Measurements from ENCODE around the gene NALCN. TPM values are rescaled to one million over a fixed set of nuclear protein-coding genes. Genes with fewer than 3 reads are reported as not detected.

Gene NALCN
- total and polyA plus RNA-seq, 2 of the 8 experiments (the other 6 are each of a cell fraction or from before 2014, with no cell fraction given) = 0.26 to 0.54 TPM

DNA sequence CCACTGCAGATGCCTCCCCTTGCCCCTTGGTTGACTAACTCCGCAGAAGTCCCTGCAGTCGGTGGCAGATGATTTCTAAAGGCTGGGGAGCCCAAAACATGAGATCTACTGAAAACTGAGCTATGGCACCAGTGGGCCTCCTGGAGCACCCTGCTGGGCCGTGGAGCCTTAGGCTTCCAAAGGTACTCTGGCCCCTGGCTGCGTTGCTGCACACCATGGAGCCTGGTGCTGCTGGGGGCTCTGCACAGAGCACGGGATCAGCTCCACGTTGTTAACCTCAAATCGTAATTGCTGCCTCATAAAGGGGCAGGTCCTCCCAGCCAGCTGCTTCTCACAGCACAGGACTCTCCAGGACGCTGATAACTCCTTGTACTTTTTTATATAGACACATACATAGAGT, 357.5 kb downstream of the NALCN start (continued):
- TF ChIP-seq CHD7 (IDR thresholded peaks at IDR 0.05; ENCODE audit: insufficient replicate concordance, low read length) (no peak), KDM4A (IDR thresholded peaks at IDR 0.05; ENCODE audit: low read depth, low read length, severe bottlenecking) (no peak), GABPA (IDR thresholded peaks at IDR 0.05; ENCODE audit: borderline replicate concordance, insufficient read depth, low read length) (no peak), SP1 (IDR thresholded peaks at IDR 0.05; ENCODE audit: low read depth, low read length) (no peak), ASH2L (IDR thresholded peaks at IDR 0.05; ENCODE audit: low read length) (no peak), SRF (IDR thresholded peaks at IDR 0.05; ENCODE audit: low read depth, low read length) (no peak), KDM5A (IDR thresholded peaks at IDR 0.05; ENCODE audit: low read length) (no peak), ATF3 (IDR thresholded peaks at IDR 0.05; ENCODE audit: insufficient read depth, low read depth, low read length) (no peak), GTF2F1 (IDR thresholded peaks at IDR 0.05; ENCODE audit: borderline replicate concordance, low read depth, low read length) (no peak)
- TF ChIP-seq, protein P1, sequence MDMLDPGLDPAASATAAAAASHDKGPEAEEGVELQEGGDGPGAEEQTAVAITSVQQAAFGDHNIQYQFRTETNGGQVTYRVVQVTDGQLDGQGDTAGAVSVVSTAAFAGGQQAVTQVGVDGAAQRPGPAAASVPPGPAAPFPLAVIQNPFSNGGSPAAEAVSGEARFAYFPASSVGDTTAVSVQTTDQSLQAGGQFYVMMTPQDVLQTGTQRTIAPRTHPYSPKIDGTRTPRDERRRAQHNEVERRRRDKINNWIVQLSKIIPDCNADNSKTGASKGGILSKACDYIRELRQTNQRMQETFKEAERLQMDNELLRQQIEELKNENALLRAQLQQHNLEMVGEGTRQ (IDR thresholded peaks at IDR 0.05; ENCODE audit: low read length) = no peak

All from H1 (cell line).